GM19043 (cell line): Measurements from ENCODE around the gene TINAGL1.
"Not testable (repeated sequence)": the region's sequence is repeated elsewhere in the genome, so short reads cannot be mapped to it uniquely, and the experiment has no call there.

Experiments used
- ATAC-seq: cut with Tn5 transposase; IDR thresholded peaks from one replicate; pipeline ENCODE4 v1.9.1; 2021; ENCODE audit warnings: low read depth; ENCODE audit not compliant: unreplicated experiment

The TINAGL1 gene

DNA sequence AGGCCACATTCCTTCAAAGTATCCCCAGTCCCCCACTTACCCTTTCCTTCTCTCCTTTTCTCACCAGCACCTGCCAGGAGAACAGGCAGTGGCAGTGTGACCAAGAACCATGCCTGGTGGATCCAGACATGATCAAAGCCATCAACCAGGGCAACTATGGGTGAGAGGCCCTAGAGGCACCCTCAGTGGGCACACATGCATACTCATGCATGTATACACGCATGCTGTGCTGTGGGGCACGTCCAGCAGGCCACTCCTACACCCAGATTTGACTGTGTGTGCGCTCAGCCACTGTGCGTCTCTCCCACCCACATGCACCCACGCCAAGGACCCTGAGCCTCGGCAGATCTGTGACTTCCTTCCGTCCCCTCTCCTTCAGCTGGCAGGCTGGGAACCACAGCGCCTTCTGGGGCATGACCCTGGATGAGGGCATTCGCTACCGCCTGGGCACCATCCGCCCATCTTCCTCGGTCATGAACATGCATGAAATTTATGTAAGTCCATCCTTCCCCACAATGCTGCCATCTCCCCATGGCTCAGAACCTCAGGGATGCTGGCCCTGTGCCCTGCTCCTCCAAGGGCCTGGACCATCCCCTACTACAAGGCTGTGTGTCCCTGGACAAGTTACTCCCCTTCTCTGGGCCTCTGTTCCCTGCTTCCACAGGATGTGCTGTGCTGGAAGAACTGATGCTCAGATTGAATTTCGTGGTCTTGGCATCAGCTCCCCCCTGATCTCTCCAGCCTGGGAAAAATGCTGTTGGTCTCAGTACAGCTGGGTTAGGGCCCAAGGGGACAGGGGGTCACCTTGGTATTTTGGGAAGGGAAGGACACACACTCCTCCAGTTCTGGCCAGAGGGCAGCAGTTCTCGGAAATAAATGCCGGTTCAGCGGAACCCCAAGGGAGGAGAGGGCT, 7.0 kb downstream of the TINAGL1 start:
- ATAC-seq = no peak

DNA sequence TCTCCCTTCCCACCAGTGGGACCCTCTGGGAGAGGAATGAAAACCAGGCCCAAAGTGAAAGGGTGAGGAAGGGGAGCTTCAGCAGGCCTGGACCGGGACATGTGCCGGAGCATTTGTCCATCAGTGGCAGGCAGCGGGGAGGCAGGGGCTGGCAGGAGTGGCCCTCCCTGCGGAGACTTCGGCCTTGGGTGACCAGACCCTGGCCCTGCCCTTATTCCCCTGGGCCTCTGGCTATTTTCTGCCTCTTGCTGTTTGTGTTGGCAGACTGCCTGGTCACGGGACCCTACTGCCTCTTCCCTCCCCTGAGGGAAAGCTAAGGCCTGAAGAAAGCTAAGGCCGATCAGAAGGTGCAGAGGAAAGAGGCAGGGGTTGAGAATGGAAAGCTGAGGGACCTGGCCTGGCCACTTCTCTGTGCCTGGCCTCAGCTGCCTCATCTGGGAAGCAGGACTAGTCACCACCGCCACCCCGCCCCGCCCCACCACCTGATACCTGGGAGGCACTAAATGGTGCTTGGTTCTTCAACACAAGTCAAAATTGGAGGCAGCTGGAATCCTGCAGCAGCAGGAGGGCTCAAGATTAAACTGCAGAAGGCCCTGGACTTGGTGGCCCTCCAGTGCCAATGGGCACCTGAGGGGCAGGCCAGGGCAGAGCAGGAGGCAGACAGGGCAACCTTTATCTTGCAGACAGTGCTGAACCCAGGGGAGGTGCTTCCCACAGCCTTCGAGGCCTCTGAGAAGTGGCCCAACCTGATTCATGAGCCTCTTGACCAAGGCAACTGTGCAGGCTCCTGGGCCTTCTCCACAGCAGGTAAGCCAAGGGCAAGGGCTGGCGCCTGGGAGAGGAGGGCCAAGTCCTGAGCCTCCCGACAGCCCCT, 7.9 kb downstream of the TINAGL1 start:
- no peak for ATAC-seq

DNA sequence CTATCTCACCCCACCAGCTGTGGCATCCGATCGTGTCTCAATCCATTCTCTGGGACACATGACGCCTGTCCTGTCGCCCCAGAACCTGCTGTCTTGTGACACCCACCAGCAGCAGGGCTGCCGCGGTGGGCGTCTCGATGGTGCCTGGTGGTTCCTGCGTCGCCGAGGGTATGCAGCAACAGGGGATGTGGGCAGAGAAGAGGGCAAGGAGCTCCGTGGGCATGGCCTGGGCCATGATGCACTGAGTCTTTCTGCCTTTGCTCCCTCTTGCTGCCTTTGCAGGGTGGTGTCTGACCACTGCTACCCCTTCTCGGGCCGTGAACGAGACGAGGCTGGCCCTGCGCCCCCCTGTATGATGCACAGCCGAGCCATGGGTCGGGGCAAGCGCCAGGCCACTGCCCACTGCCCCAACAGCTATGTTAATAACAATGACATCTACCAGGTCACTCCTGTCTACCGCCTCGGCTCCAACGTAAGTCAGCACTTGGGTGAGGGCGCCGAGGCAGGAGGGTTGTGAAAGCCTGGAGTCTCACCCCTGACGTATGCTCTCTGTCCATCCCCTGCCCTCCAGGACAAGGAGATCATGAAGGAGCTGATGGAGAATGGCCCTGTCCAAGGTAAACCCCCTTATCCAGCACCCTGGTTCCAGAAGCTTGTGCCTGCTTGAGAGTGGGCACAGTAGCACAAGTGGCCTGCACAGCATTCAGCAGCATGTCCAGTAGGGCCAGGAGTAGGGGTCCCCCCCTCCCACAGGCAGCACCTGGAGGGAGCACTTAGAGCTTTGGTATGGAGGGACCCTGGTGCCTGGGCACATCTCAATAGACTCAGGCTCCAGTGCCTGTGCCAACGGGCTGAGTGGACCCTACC, 8.8 kb downstream of the TINAGL1 start:
- ATAC-seq = no peak

DNA sequence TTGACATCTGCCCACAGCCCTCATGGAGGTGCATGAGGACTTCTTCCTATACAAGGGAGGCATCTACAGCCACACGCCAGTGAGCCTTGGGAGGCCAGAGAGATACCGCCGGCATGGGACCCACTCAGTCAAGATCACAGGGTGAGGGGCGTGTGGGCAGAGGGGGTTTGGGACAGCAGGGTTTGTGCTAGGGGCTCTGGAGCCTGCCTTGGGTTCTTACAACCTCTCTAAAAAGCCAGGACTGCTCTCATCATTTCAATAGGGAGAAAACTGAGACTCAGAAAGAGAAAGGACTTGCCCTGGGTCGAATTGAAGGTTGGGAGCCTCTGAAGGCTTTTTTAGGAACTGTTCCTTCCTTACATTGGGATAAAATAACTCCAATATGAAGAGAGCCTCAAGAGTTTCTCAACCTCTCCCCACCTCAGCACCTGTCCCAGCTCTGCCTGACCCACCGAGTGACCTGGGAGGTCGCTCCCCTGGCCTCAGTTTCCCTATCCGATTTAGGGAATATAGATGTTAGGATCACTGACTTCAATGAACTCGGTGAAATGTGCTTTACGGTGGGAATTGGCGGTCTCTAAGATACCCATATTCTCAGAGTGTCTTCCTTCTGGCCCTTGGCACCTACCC, 9.5 kb downstream of the TINAGL1 start:
- no peak for ATAC-seq

DNA sequence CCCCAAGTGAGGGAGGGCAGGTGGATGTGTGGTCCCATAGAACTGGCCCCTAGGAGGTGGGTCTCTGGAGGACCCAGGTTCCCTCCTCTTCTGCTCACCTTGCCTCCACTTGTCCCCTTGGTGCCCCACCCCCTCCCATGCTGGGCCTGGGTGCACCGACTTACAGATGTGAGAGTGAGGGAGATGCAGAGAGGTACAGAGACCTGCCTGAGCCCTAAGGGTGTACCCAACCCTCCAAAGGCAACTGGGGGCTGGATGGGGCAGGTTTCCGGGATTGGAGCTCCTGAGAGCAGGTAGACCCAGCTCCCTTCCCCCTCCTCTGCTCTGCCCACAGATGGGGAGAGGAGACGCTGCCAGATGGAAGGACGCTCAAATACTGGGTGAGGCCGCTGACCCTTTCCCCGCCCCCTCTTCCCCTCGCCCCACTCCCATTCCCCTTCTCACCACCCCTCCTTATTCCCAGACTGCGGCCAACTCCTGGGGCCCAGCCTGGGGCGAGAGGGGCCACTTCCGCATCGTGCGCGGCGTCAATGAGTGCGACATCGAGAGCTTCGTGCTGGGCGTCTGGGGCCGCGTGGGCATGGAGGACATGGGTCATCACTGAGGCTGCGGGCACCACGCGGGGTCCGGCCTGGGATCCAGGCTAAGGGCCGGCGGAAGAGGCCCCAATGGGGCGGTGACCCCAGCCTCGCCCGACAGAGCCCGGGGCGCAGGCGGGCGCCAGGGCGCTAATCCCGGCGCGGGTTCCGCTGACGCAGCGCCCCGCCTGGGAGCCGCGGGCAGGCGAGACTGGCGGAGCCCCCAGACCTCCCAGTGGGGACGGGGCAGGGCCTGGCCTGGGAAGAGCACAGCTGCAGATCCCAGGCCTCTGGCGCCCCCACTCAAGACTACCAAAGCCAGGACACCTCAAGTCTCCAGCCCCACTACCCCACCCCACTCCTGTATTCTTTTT, 10.3 kb downstream of the TINAGL1 start:
- ATAC-seq = no peak

DNA sequence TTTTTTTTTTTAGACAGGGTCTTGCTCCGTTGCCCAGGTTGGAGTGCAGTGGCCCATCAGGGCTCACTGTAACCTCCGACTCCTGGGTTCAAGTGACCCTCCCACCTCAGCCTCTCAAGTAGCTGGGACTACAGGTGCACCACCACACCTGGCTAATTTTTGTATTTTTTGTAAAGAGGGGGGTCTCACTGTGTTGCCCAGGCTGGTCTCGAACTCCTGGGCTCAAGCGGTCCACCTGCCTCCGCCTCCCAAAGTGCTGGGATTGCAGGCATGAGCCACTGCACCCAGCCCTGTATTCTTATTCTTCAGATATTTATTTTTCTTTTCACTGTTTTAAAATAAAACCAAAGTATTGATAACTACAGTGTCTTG, 11.0 kb downstream of the TINAGL1 start:
- not testable (repeated sequence) for ATAC-seq

DNA sequence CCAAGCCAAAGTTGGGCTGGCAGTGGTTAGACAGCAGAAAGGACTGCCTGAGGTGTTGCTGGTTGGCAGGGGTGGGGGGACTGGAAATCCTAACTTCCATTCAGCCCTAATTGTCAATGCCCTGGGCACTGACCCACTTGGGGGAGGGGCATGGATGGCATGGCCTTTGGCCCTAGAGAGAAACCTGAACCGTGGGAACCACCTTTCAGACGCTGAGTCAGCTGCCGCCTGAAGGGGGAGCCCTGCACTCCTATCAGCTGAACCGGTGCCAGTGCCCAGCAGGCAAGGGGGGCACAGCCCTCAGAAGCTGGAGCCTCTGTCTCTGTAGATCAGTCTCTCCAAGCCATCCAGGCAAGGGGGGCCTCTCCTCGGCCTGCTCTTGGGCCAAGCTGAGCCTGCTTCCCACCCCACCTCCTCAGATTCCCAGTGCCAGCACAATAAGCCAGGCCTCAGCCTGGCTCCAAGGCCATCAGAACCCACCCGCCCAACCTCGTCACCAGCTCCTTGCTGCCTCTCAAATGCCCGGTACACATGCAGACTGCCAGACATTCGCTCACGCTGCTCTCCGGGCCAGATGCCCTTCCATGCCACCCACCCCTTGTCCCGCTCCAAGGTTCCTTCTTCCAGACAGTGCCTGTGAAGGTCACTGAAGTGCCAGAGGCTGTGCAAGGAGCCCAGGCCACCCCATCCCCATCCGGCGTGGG, 11.6 kb downstream of the TINAGL1 start:
- ATAC-seq = no peak

DNA sequence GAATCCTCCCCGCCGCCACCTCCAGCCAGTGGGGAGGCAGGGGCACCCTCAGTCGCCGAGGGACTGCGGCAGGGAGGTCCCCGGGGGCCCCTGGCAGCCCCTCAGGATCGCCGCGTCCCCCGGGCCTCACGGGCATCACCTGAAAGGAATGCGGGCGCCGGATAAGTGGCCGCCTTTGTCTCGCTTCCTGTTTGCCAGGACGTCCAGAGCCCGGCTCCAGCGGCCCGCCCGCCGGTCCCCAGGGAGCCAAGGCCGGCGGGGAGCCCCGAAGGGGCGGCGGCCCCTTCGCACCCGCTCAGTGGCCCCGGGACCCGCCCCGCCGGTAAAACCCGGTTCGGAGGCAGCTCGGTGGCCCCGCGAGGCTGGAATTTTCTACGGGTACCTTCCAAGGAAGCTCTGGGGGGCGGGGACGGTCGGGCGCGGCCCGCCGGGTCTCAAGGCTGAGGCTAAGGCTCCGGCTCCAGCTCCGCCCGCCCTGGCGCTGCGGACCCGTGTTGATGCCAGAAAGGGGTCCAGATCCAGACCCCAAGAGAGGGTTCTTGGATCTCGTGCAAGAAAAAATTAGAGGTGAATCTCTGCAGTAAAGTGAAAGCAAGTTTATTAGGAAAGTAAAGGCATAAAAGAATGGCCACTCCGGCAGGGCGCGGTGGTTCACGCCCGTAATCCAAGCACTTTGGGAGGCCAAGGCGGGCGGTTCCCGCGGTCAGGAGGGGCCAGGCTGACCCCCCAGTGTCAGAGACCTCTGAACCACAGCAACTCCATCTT, 12.6 kb downstream of the TINAGL1 start:
- ATAC-seq = no peak

DNA sequence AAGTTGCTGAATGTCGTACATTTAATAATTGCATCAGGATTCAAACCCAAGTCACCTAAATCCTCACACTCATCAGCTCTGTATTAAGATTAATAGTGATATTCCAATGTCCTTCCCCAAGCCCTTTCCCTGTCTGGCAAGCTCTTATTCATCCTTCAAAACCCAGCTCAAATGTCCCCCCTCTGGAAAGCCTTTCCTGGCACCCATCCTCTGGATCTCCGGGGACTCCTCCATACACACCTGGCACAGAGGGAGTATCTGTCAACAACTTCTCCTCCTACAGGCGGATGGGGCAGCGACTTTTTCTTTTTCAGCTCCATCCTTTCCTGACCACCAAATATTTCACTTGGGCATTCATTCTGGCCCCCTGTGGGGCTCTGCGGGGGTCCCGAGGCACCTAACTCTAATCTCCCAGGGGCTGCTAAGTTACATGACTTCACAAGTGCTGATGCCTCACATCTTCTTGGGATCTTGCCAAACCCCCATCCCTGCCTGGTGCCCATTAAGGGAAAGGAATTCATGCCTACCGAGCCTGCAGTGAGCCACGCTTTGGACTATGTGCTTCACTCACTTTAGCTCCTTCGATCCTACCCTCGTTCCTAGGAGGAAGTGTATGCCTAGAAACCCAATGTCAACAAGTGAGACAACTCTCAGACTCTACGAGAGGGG, 15.2 kb downstream of the TINAGL1 start:
- no peak for ATAC-seq

DNA sequence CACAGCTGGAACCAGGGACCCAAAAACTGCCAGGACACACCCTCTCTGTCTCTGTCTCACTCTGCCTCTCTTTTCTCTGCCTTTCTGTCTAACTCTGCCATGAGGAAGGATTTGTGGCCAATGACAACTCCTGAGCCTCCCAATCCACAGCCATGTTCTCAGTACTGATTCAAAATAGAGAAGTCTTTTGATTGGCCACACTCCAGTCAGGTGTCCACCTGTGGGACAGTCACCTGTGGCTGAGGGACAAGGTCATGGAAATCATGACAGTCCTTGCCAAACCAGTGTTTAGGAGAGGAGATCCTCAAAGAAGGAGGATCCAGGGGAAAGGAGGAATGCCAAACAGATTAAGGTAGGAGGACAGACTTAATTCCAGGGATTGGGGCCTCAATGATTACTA, 15.8 kb downstream of the TINAGL1 start:
- ATAC-seq = no peak

DNA sequence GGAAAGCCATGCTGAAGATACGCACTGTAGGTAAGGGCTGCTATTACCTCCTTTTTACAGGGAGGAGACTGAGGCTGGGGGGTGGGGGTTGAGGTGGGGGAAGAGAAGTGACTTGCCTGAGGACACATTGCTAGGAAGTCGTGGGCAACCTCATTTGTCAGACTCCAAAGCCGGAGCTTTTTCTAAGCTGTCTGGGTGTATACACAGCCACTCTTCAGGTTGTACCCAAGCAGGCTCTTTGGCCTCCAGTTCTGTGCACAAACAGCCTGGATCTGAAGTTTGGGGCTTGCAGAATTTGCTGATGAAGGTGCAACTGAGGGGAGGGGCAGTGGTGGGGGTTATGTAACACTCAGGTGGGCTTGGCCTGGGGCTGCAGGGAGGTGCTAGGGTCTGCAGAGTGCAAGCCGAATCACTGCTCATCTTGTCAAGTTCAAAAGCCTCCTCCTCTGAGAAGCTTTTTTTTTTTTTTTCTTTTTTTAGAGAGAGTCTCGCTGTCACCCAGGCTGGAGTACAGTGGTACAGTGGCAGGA, 16.9 kb downstream of the TINAGL1 start:
- no peak for ATAC-seq

DNA sequence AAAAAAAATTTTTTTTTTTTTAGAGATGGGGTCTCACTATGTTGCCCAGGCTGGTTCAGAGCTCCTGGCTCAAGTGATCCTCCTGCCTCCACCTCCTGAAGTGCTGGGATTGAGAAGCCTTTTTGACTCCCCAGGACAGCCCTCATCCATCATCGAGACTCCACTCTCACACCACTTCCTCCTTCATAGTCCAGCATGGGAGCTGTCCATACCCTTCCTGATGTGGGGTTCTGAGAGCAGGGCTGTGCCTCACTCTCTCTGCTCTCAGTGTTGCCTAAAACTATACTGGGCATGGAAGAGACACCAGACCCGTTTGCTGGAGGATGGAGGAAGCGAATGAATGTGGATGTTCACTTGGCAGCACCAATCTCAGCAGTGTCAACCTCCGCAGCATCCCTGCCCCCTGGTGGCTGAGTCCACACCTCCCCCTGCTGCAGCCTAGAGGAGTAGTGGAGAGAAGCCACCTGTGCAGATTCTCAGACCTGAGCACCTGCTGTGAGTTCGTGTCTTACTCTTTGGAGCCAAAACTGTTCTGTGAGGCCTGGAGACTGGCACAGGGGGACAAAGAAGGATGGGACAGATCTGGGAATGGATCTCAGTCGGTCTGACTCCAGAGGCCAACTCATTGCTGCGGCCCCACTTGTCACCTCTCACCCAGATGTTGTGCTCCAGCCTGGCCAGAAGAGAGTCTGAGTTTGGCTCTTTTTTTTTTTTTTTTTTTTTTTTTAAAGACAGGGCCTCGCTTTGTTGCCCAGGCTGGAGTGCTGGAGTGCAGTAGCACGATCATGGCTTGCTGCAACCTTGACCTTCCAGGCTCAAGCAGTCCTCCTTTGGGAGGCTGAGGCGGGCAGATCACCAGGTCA, 17.7 kb downstream of the TINAGL1 start:
- ATAC-seq = peak; percentile 53

DNA sequence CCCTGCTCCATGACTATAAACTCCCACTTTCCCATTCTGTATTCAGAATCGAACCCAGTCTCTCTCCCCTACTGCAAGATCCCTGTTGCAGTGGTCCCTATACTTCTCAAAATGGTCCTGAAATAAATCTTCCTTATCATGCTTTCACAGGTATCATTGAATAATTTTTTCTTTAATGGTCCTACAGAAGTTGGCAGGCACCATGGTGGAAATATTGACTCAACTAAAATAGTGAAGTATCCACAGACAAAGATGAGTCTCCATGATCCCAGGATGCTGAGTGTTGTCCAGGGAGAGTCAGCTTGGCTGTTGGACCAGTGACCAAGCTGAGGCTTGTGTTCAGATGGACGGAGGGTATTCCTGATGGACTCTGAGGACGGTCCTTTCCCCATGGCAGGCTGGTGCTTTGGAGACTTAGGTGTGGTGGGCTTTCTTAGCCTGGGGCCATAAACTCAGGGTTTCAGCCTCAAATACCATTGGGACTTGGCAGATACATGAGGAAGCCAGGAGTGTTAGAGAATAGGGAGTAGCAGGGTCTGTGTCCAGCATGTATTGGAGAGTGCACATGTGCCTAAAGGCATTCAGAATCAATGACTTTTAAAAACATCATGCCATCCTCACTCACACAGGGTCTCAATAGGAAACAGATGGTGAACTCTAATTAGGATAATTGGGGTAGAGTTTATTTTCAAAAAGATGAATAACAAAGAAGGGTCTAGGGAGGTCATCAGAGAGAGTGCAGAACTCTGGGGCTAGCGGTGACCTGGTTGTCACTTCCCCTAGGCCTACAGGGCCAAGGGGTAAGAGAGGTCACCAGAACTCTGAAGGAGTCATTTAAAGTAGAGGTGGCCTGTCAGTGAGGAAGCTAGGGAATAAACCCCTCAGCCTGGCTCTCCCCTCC, 19.8 kb downstream of the TINAGL1 start:
- no peak for ATAC-seq

DNA sequence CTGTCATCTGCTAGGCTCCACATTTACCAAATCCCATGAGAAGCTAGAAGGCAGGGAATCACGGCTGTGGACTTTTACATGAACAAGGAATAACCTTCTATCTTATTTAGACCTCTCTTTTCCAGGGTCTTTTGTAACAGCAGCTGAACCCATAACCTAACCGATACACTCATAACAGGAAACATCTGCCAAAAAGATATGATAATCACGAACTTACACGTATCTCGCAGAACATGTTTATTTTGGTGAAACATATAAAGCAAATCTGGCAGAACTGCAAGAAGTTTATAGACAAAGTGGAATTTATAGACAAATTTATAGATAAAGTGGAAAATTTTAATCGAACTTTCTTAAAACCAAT, 20.4 kb downstream of the TINAGL1 start:
- no peak for ATAC-seq

DNA sequence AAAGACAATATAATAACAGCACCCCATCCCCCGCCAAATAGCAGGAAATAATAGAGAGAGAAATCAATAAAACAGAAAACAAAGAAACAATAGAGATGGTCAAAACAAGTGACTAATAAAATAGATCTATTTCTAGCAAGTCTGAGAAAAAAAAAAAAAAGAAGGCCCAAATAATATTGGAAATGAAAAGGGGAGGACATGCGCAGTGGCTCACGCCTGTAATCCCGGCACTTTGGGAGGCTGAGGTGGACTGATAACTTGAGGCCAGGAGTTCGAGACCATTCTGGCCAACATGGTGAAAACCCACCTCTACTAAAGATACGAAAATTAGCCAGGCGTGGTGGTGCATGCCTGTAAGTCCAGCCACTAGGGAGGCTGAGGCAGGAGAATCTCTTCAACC, 22.7 kb downstream of the TINAGL1 start:
- no peak for ATAC-seq
